Measurements from ENCODE around the gene CCDC121.

CCDC121 gene

DNA sequence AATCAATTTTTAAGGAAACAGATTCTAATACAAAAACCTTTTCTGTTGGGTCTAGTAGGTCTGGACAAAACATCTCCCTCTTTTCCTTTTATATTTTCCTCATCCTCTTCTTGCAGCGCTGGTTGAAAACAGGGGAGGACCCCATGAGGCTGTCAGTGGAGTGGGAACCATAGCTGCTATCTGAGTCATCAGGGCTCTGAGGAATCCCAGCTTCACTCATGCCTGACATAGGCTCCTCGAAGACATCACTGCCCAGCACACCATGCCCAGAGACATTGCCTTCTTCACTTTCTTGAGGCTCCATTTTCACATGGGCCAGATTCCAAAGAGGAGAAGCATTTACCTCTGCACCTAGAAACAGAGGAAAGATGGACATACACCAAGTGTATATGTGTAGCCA is 24.6 kb upstream of the CCDC121 start:
- Histone ChIP-seq H3K36me3 (ENCODE audit: insufficient read depth, low read length) (peaks cover 88% of the 10 kb centered on the region), H2AFZ (ENCODE audit: low read length) (no peak overlapping the region), H3K27ac (ENCODE audit: low read depth, low read length, poor library complexity, severe bottlenecking) (no peak overlapping the region)

GRCh38 chr2:27652790-27653189 is 24.0 kb upstream of the CCDC121 start:
- TF ChIP-seq EZH2 (IDR thresholded peaks at IDR 0.05; ENCODE audit: borderline replicate concordance, low read length): no peak
- TF ChIP-seq, protein P1, sequence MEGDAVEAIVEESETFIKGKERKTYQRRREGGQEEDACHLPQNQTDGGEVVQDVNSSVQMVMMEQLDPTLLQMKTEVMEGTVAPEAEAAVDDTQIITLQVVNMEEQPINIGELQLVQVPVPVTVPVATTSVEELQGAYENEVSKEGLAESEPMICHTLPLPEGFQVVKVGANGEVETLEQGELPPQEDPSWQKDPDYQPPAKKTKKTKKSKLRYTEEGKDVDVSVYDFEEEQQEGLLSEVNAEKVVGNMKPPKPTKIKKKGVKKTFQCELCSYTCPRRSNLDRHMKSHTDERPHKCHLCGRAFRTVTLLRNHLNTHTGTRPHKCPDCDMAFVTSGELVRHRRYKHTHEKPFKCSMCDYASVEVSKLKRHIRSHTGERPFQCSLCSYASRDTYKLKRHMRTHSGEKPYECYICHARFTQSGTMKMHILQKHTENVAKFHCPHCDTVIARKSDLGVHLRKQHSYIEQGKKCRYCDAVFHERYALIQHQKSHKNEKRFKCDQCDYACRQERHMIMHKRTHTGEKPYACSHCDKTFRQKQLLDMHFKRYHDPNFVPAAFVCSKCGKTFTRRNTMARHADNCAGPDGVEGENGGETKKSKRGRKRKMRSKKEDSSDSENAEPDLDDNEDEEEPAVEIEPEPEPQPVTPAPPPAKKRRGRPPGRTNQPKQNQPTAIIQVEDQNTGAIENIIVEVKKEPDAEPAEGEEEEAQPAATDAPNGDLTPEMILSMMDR (IDR thresholded peaks at IDR 0.05; ENCODE audit: low read length): no peak
- H2AFZ ChIP-seq (ENCODE audit: low read length): no peak overlapping the region
- H3K4me3 ChIP-seq (ENCODE audit: low read depth, low read length, poor library complexity, severe bottlenecking): no peak overlapping the region
- no peaks in the 10 kb centered on the region for H3K9me2 ChIP-seq (ENCODE audit: low read depth, low read length)
- H4K20me1 ChIP-seq (ENCODE audit: insufficient read depth, low read length): no peaks in the 10 kb centered on the region
- no peak overlapping the region for H3K4me2 ChIP-seq (ENCODE audit: low read length)
- H3K9ac ChIP-seq (ENCODE audit: low read length): no peak overlapping the region
- H3K9me3 ChIP-seq (ENCODE audit: low read length): no peaks in the 10 kb centered on the region
- H3K79me2 ChIP-seq (ENCODE audit: insufficient read depth, low read length): no peaks in the 10 kb centered on the region
- no peaks in the 10 kb centered on the region for H3K27me3 ChIP-seq (ENCODE audit: insufficient read depth, low read length)
- no peak overlapping the region for H3K27ac ChIP-seq (ENCODE audit: low read depth, low read length, poor library complexity, severe bottlenecking)
- peaks cover 94% of the 10 kb centered on the region for H3K36me3 ChIP-seq (ENCODE audit: insufficient read depth, low read length)
- H3K4me1 ChIP-seq (ENCODE audit: insufficient read depth, low read length, severe bottlenecking): no peaks in the 10 kb centered on the region
- no peaks in the 10 kb centered on the region for H3F3A ChIP-seq (ENCODE audit: insufficient read depth, low read length)

More for the DNA sequence above, 24.6 kb upstream of the CCDC121 start:
- Histone ChIP-seq H3K4me3 (ENCODE audit: low read depth, low read length, poor library complexity, severe bottlenecking) (no peak overlapping the region), H3K9ac (ENCODE audit: low read length) (no peak overlapping the region), H3K79me2 (ENCODE audit: insufficient read depth, low read length) (no peaks in the 10 kb centered on the region), H4K20me1 (ENCODE audit: insufficient read depth, low read length) (no peaks in the 10 kb centered on the region), H3K9me3 (ENCODE audit: low read length) (no peaks in the 10 kb centered on the region), H3F3A (ENCODE audit: insufficient read depth, low read length) (no peaks in the 10 kb centered on the region), H3K4me2 (ENCODE audit: low read length) (no peak overlapping the region), H3K4me1 (ENCODE audit: insufficient read depth, low read length, severe bottlenecking) (no peaks in the 10 kb centered on the region), H3K9me2 (ENCODE audit: low read depth, low read length) (no peaks in the 10 kb centered on the region), H3K27me3 (ENCODE audit: insufficient read depth, low read length) (no peaks in the 10 kb centered on the region)
- TF ChIP-seq, protein P1 (IDR thresholded peaks at IDR 0.05; ENCODE audit: low read length): no peak
- no peak for TF ChIP-seq EZH2 (IDR thresholded peaks at IDR 0.05; ENCODE audit: borderline replicate concordance, low read length)

- H3K4me3 ChIP-seq (ENCODE audit: low read depth, low read length, poor library complexity, severe bottlenecking): no peak overlapping the region
- H3K9me3 ChIP-seq (ENCODE audit: low read length): no peaks in the 10 kb centered on the region
- no peaks in the 10 kb centered on the region for H3K9me2 ChIP-seq (ENCODE audit: low read depth, low read length)
- H4K20me1 ChIP-seq (ENCODE audit: insufficient read depth, low read length): no peaks in the 10 kb centered on the region
- H3K4me2 ChIP-seq (ENCODE audit: low read length): no peak overlapping the region
- TF ChIP-seq EZH2 (IDR thresholded peaks at IDR 0.05; ENCODE audit: borderline replicate concordance, low read length): no peak
- TF ChIP-seq, protein P1 (IDR thresholded peaks at IDR 0.05; ENCODE audit: low read length): no peak
- H3F3A ChIP-seq (ENCODE audit: insufficient read depth, low read length): no peaks in the 10 kb centered on the region
- H3K9ac ChIP-seq (ENCODE audit: low read length): no peak overlapping the region
- H3K36me3 ChIP-seq (ENCODE audit: insufficient read depth, low read length): peaks cover 94% of the 10 kb centered on the region
- H3K4me1 ChIP-seq (ENCODE audit: insufficient read depth, low read length, severe bottlenecking): no peaks in the 10 kb centered on the region
- H3K79me2 ChIP-seq (ENCODE audit: insufficient read depth, low read length): no peaks in the 10 kb centered on the region
- no peaks in the 10 kb centered on the region for H3K27me3 ChIP-seq (ENCODE audit: insufficient read depth, low read length)
- no peak overlapping the region for H3K27ac ChIP-seq (ENCODE audit: low read depth, low read length, poor library complexity, severe bottlenecking)
- H2AFZ ChIP-seq (ENCODE audit: low read length): no peak overlapping the region
Measured at GRCh38 chr2:27652341-27652740, 23.5 kb upstream of the CCDC121 start.

All from OCI-LY1 (cell line).